GM19240 (cell line): ENCODE measurements around the gene NOC4L.
"Not testable (repeated sequence)": the region's sequence is repeated elsewhere in the genome, so short reads cannot be mapped to it uniquely, and the experiment has no call there.

Source experiments
- DNase-seq: peaks from one replicate; pipeline ENCODE4 v3.0.0; 2011; ENCODE audit warnings: low spot score; ENCODE audit not compliant: insufficient read length

Gene NOC4L

GRCh38 chr12:132123970-132124765 lies 20.1 kb upstream of the NOC4L start:
- DNase-seq: no peak

- DNase-seq: no peak
Measured at GRCh38 chr12:132124766-132125425, 19.4 kb upstream of the NOC4L start.

- DNase-seq: no peak
Measured at GRCh38 chr12:132125736-132126135, 18.5 kb upstream of the NOC4L start.

- no peak for DNase-seq
Measured at GRCh38 chr12:132127041-132127440, 17.2 kb upstream of the NOC4L start.

DNA sequence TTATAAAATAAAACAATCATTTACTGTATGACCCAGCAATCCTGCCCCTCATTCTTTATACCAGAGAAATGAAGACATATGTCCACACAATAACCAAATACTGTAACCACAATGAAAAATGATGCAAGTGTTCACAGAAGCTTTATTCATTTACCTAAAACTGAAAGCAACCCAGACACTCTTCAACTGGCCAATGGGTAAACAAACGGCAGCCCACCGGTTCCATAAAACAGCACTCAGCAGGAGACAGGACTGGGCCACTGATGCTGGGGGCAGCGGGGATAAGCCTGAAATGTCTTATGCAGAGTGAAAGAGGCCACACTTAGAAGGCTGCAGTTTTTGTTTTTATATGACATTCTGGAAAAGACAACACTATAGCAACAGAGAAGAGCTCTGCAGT lies 15.2 kb upstream of the NOC4L start:
- no peak for DNase-seq

GRCh38 chr12:132130690-132131089 lies 13.6 kb upstream of the NOC4L start:
- no peak for DNase-seq

- DNase-seq: no peak
Measured at GRCh38 chr12:132131229-132131628, 13.0 kb upstream of the NOC4L start.

- no peak for DNase-seq
Measured at GRCh38 chr12:132131952-132132351, 12.3 kb upstream of the NOC4L start.

GRCh38 chr12:132132609-132133430 lies 11.4 kb upstream of the NOC4L start:
- no peak for DNase-seq

DNA sequence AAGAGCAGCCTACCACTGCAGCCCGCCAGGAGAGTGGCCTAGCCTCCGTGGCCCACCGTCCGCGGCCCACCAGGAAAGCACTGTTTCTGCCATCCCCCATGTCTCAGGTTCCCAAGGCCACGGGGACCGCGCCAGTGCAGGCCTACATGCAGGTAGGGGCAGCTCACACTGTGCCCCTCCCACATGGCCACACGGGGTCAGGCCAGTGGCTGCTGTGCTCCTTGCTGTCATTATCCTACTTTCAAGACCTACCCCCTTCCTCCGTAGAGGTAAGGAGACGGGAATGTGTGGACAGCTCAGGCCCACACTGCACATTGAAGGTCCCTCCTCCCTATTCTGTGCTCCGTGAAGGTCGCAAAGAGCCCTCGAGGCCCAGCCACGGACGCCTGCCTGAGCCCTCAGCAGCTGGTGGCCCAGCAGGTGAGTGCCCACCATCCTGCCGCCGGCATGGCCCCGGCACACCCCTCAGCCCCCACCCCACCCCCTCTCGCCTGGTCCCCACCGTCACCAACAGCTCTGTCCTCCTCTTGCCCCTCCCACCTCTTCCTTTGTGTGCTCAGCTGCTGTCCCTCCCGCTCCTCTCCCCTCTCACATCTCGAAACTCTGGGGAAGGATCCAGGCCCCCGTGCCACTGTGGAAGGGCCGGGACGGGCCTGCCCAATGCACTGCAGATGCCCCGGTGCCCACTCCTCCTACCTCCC lies 10.2 kb upstream of the NOC4L start:
- DNase-seq: no peak

GRCh38 chr12:132134653-132135183 lies 9.5 kb upstream of the NOC4L start:
- not testable (repeated sequence) for DNase-seq

GRCh38 chr12:132136226-132136625 lies 8.0 kb upstream of the NOC4L start:
- DNase-seq: not testable (repeated sequence)

DNA sequence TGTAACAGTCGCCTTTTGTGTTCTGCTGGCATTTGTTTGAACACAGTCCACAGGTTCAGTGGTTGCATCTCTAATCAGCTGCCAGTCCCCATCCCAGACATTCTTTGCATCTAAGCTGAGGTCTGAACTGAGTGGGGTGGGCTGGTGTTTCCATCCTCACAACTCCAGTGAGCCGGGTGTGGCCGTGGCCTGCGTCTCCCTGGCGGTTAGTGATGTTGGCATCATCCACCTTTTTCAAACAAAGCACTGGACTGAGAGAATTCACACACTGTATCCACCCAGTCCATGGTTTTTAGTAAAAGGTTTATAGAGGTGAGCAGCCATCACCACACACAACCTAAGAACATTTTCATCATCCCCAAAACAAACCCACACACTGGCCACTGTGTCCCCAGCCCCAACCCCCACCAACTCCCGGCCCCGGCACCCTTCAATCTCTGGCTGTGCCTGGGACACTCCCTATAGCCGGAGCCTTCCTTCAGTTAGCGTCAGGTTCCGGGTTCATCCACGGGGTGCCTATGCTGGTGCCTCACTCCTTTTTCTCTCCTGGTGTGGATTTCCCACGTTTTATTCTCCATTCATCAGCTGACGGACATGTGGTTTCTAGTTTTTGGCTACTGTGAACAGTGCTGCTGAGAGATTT lies 6.7 kb upstream of the NOC4L start:
- no peak for DNase-seq

DNA sequence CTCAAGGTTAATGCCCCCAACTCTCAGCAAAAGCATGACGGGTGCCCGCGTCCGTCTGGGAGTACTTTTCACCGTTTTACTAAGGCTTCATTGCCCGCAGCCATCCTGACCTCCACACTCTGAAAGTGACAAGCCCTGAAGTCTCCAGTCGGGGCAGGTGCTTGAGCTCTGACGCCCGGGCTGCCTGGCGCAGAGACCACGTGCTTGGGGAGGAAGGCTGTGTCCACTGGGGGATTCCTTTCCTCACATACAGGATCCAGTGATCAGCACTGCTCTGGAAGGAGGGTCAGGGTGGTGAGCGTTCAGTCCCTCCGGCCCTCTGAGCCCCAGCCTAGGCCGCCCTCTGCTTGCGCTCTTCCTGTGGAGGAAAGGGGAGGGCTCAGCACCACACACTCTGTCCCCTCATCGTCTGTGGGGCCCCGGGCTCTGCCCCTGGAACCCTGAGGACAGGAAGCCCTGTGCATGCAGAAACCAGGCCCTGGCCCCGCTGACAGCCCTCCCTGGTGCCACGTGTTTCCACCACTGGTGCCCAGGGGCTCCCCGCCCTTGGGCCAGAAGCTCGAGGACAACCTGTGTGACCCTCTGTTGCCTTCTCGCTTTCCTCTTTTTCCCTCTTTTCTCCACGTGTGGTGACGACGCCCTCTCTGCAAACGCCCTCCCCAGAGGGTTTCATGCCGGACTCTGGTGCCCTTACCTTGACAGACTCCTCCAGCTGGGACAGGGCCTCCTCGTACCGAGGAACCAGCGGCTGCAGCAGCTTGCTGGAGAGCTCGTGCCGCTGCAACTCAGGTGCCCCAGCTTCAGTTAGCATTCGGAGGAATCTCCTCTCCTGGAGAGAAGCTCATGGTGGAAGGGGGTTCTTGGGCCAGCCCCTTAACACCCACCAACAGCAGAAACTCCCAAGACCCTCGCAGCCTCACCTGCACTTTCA lies 5.1 kb upstream of the NOC4L start:
- DNase-seq: no peak

DNA sequence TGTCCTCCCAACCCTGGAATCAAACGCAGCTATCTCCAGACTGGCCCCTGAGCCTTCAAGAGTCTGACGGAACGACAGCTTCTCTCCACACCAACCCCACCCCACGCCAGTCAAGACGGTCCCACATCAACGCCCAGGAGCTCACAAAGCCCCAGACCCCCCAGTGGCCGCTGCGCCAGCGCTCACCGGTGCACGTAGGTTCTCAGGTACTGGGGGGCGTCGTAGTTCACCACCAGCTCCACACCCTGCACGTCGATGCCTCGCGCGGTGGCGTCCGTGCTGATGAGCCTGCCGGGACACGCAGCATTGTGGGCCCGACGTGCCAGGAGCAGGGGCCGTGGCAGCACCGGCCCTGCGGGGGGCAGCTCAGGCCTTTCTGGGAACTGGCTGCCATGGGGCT lies 4.3 kb upstream of the NOC4L start:
- no peak for DNase-seq

GRCh38 chr12:132140501-132140900 lies 3.8 kb upstream of the NOC4L start:
- no peak for DNase-seq

DNA sequence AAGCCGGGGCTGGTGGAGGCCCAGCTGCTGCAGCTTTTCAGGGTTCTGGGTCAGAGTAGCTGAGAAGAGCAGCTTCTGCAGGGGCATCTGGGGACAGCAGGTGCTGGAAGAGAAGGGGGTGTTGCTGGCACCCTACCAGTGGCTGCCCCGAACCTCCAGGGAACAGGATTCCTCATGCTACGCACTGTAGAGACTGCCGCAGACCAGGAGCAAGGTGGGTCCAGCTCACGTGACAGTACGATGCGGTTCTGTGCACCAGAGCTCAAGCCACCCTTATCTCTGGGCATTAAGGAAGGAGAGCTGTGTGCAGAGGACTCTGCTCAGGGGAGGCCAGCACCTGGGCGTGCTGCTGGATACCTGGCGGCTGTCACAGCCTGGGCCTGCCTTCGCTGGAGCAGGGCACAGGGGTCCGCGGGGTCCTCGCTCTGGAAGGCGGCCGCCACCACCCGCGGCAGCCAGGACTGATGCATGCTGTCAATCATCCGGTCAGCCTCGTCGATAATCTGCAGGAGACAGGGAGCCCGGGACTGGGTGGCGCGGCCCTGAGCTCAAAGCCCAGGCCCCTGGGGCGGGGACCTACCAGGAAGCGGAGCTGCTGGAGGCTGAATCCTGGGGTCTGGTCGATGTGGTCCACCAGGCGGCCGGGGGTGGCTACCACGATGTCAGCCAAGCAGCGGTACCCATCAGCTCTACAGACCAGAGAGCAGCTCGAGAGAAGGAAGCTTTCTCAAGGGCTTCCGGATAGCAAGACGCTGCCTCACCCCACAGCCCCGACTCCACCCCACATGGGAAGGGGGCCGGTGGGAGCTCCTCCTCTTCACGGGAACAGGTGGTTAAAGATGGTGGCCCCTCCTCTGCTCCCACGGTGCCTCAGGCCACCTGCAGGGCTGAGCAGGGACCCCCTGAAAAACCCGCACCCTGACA lies 3.1 kb upstream of the NOC4L start:
- no peak for DNase-seq

GRCh38 chr12:132141976-132142678 lies 2.1 kb upstream of the NOC4L start:
- no peak for DNase-seq
